GM18526 (cell line): ENCODE results near the gene TSR3.

Experiments used
- POLR2A ChIP-seq: IDR thresholded peaks from 3 replicates; pipeline ENCODE4 v1.6.1; 2011; ENCODE audit not compliant: insufficient read length; ENCODE audit errors: extremely low read depth

TSR3 gene

DNA sequence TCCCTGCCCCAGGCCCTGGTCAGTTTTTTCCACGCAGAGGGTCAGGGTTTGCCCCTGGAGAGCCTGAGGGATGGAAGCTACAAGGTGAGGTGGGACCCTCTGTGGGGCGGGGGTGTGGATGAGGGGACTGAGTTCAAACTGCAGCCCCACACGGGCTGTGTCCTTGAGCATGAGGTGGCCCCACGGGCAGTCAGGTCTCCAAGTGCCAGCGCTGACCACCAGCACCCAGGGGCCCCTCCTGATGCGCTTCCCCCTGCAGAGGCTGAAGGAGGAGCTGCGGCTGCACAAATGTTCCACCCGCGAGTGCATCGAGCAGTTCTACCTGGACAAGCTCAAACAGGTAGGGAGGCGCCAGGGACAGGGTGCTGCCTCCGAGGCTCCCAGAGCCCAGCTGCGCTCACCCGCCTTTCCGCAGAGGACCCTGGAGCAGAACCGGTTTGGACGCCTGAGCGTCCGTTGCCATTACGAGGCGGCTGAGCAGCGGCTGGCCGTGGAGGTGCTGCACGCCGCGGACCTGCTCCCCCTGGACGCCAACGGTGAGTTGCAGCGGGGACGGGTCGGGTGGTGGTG lies 4.3 kb downstream of the TSR3 start:
- TF ChIP-seq POLR2A = no peak

DNA sequence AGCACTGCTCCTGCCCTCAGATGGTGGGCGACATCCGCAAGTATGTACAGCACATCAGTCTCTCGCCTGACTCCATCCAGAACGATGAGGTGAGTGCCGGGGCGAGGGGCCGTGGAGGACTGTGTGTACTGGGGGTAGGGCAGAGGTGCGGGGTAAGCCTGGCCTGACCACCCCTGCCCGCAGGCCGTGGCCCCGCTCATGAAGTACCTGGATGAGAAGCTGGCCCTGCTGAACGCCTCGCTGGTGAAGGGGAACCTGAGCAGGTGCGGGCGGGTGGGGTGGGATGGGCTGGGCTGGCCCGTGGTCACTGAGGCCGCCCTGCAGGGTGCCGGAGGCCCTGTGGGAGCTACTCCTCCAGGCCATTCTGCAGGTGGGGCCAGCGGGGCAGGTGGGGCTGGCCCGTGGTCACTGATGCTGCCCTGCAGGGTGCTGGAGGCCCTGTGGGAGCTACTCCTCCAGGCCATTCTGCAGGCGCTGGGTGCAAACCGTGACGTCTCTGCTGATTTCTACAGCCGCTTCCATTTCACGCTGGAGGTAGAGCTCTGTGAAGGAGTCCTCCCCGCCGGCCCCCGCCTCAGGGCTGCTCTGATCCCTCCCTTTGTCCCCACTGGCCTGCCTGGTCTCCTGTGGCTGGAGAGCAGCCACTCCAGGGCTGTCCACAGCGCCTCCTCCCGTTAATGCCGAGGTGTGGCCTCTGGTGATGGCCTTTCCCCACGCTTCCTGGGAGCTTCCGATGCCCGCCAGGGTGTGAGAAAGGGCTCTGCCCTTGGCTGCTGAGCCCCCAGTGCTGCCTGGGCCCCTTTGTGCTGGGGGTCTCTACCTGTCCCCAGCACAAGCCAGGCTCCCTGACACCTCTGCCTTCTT lies 5.0 kb downstream of the TSR3 start:
- no peak for TF ChIP-seq POLR2A

DNA sequence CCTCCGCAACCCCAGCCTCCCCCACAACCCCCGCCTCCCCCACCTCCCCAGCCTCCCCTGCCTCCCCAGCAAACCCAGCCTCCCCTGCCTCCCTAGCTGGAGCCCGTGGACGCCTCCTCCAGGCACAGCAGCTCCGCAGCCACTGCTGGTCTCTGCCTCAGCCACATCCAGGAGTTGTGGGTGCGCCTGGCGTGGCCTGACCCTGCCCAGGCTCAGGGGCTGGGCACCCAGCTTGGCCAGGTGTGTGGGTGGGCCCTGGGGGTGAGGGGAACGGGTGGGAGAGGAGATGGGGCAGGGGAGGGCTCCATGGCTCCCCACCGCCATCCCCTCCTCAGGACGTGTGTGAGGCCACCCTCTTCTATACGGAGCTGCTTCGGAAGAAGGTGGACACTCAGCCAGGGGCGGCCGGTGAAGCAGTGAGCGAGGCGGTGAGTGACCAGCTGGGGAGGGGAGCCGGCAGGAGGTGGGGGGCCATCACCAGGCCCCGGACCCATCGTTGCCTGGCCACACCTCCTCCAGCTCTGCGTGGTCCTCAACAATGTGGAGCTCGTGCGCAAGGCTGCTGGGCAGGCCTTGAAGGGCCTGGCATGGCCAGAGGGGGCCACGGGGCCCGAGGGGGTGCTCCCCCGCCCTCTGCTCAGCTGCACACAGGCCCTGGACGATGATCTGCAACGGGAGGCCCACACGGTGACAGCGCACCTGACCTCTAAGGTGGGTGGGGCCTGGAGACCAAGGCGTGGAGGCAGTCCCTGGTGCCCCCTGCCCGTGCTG lies 5.8 kb downstream of the TSR3 start:
- TF ChIP-seq POLR2A = no peak

DNA sequence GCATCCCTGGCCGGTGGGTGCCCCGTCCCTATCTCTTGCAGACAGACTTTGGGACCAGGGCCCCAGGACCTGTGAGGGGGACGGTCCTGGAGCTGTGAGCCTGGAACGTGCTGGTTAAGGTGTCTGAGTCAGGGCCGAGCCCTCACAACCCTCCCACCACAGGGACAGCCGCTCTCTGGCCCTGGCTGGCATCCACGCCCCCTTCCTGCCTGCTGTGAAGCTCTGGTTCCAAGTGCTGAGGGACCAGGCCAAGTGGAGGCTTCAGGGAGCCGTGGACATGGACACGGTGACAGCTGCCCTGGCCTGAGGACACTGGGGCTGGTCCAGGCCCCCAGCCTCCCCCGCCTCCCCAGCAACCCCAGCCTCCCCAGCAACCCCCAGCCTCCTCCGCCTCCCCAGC lies 6.6 kb downstream of the TSR3 start:
- TF ChIP-seq POLR2A = no peak

DNA sequence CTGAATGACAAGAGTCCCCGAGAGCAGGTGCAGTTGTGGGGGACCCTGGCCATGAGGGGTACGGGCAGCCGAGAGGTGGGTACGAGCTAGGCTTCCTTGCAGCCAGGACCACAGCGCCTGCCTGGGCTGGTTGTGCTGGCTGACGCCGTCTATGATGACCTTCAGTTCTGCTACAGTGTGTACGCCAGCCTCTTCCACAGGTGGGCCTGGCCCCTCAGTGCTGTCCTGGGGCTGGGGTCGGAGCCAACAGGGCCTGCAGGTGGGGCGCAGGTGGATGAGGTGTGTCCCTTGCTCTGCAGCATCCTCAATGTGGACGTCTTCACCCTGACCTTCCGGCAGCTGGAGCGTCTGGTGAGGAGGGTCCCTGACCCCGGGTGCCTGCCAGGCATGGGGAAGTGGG lies 7.2 kb downstream of the TSR3 start:
- no peak for TF ChIP-seq POLR2A

DNA sequence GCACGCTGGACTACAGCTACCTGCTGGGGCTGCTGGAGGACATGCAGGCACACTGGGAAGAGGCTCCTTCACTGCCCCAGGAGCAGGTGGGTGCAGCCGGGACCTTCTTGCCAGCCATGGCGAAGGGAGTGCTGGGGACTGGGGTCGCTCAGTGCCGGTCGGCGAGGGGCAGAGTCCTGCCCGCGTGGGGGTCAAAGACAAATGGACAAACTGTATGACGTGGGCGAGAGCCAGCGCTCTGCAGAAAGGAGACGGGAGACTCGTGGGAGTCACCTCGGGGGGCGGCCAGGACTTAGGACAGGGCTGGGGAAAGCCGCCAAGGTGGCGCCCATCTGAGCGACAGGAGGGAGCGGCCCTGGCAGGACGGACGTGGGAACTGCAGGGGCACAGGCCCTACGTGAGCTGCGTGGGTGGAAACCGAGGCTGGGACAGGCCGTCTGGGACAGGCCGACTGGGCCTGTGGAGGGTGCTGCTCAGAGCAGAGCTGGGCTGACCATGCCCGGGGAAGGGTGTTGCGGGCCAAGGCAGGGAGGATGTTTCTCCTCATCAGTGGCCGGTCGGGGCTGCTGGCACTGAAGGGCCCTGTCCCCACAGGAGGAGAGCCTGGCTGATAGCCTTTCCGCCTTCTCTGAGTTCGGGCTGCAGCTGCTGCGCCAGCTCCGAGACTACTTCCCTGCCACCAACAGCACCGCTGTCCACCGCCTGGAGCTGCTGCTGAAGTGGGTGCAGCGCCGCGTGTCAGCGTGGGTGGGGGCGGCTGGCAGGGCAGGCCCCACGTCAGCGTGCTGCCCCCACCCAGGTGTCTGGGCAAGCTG lies 8.0 kb downstream of the TSR3 start:
- TF ChIP-seq POLR2A = no peak

DNA sequence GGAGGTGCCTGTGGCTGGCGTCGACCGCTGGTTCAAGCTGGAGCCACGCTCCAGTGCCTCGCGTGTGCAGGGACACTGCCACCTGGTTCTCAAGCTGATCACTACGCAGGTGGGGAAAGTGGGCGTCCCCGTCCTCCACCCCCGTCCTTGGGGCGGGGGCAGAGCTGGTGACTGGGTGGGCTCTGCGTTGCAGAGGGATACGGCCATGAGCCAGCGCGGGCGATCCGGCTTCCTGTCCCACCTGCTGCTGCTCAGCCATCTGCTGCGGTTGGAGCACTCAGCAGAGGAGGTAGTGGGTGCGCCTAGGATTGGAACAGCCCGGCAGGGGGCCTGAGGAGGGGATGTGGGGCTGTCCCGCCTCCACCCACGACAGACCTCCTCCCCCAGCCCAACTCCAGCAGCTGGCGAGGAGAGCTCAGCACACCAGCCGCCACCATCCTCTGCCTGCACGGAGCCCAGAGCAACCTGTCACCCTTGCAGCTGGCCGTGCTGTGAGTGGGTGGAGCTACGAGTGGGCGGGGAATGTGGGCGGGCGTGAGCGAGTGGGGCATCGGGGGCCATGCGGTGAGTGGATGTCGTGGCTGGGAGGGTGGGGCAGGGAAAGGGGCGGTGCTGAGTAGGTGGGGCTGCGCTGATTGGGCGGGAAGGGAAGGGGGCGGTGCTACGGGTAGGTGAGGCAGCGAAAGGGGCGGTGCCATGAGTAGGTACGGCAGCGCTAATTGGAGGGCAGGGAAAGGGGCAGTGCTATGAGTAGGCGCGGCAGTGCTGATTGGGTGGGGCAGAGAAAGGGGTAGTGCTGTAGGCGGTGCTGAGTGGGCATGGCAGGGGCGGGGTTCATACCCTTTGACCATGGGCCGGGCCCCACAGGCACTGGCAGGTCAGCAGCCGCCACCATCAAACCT lies 8.9 kb downstream of the TSR3 start:
- peak; percentile 12 for TF ChIP-seq POLR2A

DNA sequence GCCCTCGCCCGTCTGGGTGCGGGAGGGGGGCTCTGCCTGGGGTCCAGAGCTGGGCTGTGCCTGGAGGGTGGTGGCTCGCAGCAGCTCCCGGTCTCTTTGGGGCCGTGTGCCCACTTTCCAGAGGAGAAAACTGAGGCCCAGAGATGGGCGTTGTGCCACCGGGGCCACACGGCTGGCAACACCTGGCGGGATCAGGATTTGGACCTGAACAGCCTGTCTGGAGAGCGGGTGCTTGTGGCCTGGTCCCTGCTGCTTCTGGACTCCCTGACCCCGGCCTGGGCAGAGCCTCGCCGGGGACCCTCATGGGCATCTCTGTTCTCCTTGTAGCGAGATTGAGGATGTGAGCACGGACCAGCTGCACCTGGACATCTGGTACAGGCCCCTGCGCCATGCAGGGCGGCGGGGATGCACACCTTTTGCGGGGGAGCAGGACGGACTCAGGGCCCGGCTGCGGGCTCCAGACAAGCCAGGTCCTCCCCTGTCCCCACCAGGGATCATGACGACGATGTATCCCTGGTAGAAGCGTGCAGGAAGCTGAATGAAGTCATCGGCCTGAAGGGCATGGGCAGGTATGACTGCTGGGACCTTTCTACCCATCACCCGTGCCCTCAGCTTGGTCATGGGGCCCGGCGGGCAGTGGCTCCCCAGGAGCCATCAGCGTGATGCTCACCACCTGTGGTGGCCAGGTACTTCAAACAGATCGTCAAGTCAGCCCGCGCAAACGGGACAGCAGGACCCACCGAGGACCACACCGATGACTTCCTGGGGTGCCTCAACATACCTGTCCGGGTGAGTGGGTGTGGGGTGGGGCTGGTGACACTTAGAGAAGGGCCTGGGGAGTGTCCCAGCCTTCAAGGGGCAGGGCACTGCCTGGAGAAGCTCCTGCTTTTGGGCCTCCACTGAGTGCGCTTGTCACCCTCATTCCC lies 9.9 kb downstream of the TSR3 start:
- TF ChIP-seq POLR2A = no peak

DNA sequence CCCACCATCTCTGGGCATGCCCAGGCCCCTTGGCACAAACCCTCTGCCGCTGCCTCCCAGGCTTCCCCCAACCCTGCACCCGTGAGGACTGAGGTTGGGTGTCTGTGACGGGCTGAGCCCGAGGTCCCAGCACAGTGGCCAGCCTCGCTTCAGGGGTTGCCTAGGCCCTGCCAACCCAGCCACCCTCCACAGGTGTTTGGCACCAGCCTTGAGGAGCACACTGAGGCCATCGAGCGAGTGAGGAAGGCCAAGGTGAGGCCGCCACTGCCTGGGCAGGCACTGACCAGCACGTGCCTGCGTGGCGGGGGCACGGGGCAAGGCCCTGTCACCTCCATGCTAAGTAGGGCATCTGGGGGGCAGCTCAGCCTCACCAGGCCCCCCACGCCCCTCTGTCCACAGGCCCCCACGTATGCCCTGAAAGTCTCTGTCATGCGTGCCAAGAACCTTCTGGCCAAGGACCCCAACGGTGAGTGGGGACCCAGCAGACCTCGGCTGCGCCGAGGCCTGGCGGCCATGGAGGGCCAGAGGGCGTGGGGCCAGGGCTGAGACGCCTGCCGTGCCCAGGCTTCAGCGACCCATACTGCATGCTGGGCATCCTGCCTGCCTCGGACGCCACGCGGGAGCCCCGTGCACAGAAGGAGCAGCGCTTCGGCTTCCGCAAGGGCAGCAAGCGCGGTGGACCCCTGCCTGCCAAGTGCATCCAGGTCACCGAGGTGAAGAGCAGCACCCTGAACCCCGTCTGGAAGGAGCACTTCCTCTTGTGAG lies 10.8 kb downstream of the TSR3 start:
- no peak for TF ChIP-seq POLR2A

DNA sequence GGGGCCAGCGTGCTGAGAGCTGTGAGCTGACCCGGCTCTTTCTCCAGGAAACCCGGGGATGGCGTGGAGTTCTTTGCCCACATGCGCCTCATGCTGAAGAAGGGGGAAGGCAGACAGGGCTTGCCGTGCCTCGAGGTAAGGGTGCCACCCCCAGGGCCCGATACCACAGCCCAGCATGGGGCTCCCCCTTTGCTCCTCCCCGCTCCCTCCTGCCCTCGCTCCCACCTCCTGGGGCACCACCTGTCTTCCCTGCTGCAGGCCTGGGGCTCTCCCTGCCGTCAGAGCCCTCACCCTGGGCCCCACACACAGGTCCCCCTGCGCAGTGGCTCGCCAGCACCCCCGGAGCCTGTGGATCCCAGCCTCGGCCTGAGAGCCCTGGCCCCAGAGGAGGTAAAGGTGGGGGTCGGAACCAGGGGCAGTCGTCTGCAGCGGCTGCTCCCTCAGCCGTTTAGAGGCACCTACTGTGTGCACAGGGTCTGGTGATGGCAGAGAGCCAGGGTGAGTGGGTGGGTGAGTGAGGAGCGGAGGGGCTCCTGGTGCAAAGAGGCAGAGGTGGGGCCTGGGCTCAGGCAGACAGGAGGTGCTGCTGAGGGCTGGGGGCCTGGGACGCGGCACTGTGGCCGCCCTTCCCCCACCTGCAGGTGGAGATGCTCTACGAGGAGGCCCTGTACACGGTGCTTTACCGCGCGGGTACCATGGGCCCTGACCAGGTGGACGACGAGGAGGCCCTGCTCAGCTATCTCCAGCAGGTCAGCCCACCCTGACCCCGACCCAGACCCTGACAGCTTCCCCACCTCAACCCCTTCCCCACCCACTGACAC lies 12.6 kb downstream of the TSR3 start:
- TF ChIP-seq POLR2A = no peak

DNA sequence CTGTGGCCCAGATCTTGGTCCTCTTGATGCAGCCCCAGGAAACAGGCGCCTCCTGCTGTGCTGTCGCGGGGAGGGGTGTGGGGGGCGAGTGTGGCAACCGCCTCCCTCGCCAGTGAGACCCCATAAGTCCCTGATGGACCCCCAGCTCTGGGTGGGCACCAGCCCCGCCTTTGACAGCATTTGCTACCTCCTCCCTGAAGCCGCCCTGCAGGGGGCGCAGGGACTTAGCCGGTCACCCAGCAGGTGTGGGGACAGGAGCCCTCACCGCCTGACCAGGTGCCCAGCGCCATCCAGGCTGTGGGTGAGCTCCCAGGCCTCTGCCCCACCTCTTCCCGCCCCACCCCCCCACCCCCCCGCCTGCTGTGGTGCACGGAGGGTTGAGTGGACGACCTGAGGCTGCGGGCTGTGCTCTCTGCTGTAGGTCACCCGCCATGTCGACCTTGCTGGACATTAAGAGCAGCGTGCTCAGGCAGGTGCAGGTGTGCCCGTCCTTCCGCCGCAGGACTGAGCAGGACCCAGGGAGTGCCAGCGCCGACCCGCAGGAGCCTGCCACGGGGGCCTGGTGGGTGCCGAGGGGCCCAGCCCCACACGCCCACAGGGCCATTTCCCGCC lies 13.5 kb downstream of the TSR3 start:
- TF ChIP-seq POLR2A = no peak
